Measurements from ENCODE around the gene CADPS.

DNA sequence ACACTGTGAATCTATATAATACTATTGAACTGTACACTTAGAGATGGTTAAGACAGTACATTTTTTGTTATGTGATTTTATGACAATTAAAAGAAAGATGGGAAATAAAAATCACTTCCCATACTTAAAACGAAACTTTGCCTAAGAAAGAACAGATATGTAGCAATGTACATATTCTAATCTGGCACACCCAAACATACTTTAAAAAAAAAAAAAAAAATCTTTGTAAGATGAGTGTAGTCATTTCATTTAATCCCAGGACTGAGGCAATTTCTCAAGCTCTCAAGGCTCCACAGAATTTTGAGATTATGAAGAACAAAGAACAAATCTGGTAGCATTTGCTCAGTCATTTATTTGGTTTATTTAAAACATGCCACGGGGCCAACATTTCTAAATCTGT, 461.5 kb downstream of the CADPS start:
- TF ChIP-seq POLR2A (IDR thresholded peaks at IDR 0.05; ENCODE audit: low read length) (no peak), EP300 (IDR thresholded peaks at IDR 0.05) (no peak), ZNF302 (CRISPR knock-in tag; IDR thresholded peaks at IDR 0.05) (no peak), PHF8 (IDR thresholded peaks at IDR 0.05; ENCODE audit: borderline replicate concordance, low read depth) (no peak), RARB (CRISPR knock-in tag; IDR thresholded peaks at IDR 0.05) (no peak)
- TF ChIP-seq, protein P1, sequence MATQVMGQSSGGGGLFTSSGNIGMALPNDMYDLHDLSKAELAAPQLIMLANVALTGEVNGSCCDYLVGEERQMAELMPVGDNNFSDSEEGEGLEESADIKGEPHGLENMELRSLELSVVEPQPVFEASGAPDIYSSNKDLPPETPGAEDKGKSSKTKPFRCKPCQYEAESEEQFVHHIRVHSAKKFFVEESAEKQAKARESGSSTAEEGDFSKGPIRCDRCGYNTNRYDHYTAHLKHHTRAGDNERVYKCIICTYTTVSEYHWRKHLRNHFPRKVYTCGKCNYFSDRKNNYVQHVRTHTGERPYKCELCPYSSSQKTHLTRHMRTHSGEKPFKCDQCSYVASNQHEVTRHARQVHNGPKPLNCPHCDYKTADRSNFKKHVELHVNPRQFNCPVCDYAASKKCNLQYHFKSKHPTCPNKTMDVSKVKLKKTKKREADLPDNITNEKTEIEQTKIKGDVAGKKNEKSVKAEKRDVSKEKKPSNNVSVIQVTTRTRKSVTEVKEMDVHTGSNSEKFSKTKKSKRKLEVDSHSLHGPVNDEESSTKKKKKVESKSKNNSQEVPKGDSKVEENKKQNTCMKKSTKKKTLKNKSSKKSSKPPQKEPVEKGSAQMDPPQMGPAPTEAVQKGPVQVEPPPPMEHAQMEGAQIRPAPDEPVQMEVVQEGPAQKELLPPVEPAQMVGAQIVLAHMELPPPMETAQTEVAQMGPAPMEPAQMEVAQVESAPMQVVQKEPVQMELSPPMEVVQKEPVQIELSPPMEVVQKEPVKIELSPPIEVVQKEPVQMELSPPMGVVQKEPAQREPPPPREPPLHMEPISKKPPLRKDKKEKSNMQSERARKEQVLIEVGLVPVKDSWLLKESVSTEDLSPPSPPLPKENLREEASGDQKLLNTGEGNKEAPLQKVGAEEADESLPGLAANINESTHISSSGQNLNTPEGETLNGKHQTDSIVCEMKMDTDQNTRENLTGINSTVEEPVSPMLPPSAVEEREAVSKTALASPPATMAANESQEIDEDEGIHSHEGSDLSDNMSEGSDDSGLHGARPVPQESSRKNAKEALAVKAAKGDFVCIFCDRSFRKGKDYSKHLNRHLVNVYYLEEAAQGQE (IDR thresholded peaks at IDR 0.05), result no peak
- TF ChIP-seq, protein P2, sequence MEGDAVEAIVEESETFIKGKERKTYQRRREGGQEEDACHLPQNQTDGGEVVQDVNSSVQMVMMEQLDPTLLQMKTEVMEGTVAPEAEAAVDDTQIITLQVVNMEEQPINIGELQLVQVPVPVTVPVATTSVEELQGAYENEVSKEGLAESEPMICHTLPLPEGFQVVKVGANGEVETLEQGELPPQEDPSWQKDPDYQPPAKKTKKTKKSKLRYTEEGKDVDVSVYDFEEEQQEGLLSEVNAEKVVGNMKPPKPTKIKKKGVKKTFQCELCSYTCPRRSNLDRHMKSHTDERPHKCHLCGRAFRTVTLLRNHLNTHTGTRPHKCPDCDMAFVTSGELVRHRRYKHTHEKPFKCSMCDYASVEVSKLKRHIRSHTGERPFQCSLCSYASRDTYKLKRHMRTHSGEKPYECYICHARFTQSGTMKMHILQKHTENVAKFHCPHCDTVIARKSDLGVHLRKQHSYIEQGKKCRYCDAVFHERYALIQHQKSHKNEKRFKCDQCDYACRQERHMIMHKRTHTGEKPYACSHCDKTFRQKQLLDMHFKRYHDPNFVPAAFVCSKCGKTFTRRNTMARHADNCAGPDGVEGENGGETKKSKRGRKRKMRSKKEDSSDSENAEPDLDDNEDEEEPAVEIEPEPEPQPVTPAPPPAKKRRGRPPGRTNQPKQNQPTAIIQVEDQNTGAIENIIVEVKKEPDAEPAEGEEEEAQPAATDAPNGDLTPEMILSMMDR (IDR thresholded peaks at IDR 0.05), result no peak

All from A549 (cell line).